Tibial nerve (tissue), 3 donors: ENCODE data around the gene PRR35.

Experiments
- POLR2A ChIP-seq, 2 donors: fragments of 450-650 bp; IDR thresholded peaks; one replicate each; pipeline ENCODE4 v1.6.1; 2017; ENCODE audit warnings: antibody characterized with exemption in 2 of 2, mild to moderate bottlenecking in 2 of 2, moderate library complexity in 2 of 2
- TF ChIP-seq, protein P1 (sequence below), 5 experiments: fragments of 200-600 bp in 3 of 5; fragments of 450-650 bp in 2 of 5; sonication (generic) in 3 of 5; IDR thresholded peaks; one replicate each; pipeline ENCODE4 v1.5.1; 2016 to 2019; ENCODE audit warnings: antibody characterized with exemption in 5 of 5, mild to moderate bottlenecking in 3 of 5, moderate library complexity in 2 of 5

DNA sequence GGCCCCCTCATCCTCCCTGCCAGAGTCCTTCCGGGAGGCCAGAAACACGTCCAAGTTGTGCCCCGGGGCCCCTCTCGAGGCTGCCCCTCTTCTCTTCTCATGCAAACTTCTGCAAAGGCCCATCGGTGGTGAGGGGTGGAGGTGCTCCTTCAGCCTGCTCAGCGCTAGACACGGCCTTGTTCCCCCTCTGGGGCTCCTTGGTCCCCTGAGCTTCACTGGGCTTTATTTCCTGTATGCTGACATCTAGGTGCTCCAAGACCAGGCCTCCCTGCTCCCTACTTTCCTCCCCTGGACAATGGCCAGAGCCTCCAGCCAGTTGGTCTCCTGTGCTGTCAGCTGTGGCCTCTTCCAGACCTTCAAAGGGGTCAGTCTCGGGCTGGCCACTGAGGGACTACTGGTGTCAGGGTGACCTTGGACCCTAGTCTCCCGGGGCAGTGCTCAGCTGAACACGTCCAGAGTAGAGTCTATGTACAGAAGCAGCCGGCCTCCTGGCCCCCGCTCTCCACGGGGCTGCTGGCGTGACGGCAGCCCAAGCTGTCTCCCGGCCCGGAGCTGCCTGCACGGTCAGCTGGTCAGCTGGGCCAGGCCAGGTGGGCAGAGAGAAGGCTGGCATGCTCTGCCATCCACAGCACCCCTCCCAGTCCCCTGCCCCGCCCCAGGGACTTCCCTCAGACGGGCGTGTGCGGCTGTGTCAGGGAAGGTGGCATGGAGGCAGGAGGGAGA, 1.7 kb upstream of the PRR35 start:
- TF ChIP-seq, protein P1, sequence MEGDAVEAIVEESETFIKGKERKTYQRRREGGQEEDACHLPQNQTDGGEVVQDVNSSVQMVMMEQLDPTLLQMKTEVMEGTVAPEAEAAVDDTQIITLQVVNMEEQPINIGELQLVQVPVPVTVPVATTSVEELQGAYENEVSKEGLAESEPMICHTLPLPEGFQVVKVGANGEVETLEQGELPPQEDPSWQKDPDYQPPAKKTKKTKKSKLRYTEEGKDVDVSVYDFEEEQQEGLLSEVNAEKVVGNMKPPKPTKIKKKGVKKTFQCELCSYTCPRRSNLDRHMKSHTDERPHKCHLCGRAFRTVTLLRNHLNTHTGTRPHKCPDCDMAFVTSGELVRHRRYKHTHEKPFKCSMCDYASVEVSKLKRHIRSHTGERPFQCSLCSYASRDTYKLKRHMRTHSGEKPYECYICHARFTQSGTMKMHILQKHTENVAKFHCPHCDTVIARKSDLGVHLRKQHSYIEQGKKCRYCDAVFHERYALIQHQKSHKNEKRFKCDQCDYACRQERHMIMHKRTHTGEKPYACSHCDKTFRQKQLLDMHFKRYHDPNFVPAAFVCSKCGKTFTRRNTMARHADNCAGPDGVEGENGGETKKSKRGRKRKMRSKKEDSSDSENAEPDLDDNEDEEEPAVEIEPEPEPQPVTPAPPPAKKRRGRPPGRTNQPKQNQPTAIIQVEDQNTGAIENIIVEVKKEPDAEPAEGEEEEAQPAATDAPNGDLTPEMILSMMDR (IDR thresholded peaks at IDR 0.05) = no peak
- no peak for TF ChIP-seq POLR2A (IDR thresholded peaks at IDR 0.05)
